Activated gamma-delta T cell treated with Interleukin-2 at 50 U/mL for 16 hours (primary cell): ENCODE measurements around the gene RAG2.
A peak's percentile ranks its signal among the peaks of the same experiment; 100 is the strongest.
"Not testable (repeated sequence)": the region's sequence is repeated elsewhere in the genome, so short reads cannot be mapped to it uniquely, and the experiment has no call there.

Experiments
- DNase-seq: peaks from one replicate; pipeline ENCODE4 v3.0.0-alpha.2; 2020

RAG2 gene

GRCh38 chr11:36596880-36597279 is 1.2 kb downstream of the RAG2 start:
- no peak for DNase-seq

GRCh38 chr11:36594316-36594989 is 3.6 kb downstream of the RAG2 start, which contains the start of gene IFTAP:
Gene IFTAP, plus strand, starts transcription at chr11:36594502. Its CDS starts 15,602 bp downstream, at chr11:36610104.
- DNase-seq: peak; percentile 8

- DNase-seq: no peak
Measured at GRCh38 chr11:36591433-36591832, 6.6 kb downstream of the RAG2 start.

GRCh38 chr11:36590513-36590912 is 7.5 kb downstream of the RAG2 start:
- no peak for DNase-seq

GRCh38 chr11:36588099-36588498 is 9.9 kb downstream of the RAG2 start:
- DNase-seq: no peak

- no peak for DNase-seq
Measured at GRCh38 chr11:36586543-36586942, 11.5 kb downstream of the RAG2 start.

- DNase-seq: no peak
Measured at GRCh38 chr11:36583667-36584066, 14.4 kb downstream of the RAG2 start.

GRCh38 chr11:36581536-36581935 is 16.5 kb downstream of the RAG2 start:
- DNase-seq: no peak

GRCh38 chr11:36578458-36578857 is 19.6 kb downstream of the RAG2 start:
- DNase-seq: no peak

GRCh38 chr11:36577859-36578258 is 20.2 kb downstream of the RAG2 start:
- no peak for DNase-seq

- DNase-seq: no peak
Measured at GRCh38 chr11:36577373-36577772, 20.7 kb downstream of the RAG2 start.

GRCh38 chr11:36574486-36574885 is 23.6 kb downstream of the RAG2 start:
- DNase-seq: no peak

- DNase-seq: no peak
Measured at GRCh38 chr11:36569095-36569494, 28.9 kb downstream of the RAG2 start.

GRCh38 chr11:36567694-36568093 is 30.3 kb downstream of the RAG2 start, which contains the start of gene RAG1:
Gene RAG1, plus strand, starts transcription at chr11:36568007. Its CDS starts 5,298 bp downstream, at chr11:36573305.
- no peak for DNase-seq

- no peak for DNase-seq
Measured at GRCh38 chr11:36566407-36567053, 31.5 kb downstream of the RAG2 start.

GRCh38 chr11:36565031-36565610 is 32.9 kb downstream of the RAG2 start:
- no peak for DNase-seq

- peak; percentile 44 for DNase-seq
Measured at GRCh38 chr11:36564376-36565030, 33.5 kb downstream of the RAG2 start.

- DNase-seq: no peak
Measured at GRCh38 chr11:36558571-36559413, 39.2 kb downstream of the RAG2 start.

GRCh38 chr11:36557991-36558390 is 40.0 kb downstream of the RAG2 start:
- no peak for DNase-seq

GRCh38 chr11:36557390-36557789 is 40.6 kb downstream of the RAG2 start:
- not testable (repeated sequence) for DNase-seq

- DNase-seq: no peak
Measured at GRCh38 chr11:36550385-36551115, 47.5 kb downstream of the RAG2 start.
